Measurements from ENCODE around the gene MUSTN1. TPM values are rescaled to one million over a fixed set of nuclear protein-coding genes. Genes with fewer than 3 reads are reported as not detected.

The MUSTN1 gene
- total and polyA plus RNA-seq, 4 donors: 0.25 to 12.1 (median 3.9) TPM

DNA sequence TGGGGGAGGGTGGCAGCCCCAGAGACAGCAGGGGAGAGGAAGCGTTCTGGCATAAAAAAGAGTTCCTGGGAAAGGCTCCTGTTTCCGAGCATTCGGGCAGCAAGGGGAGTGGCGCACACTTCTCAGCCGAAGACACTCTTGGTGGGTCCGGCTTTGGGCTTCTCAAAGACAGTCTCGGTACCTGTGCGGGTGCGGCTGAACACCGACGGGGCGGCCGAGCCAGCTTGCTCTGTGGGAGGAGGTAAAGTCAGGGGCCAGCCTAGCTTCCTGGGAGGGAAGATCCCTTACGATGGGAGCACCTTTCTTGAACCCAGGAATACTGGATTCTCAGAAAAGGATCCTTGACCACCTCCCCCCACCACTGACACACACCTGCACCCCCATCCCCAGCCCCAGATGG is 1.6 kb downstream of the MUSTN1 start:
- Histone ChIP-seq H3K4me1 (ENCODE audit: control insufficient read depth in 4 of 4, insufficient read depth in 4 of 4, low read length in 3 of 4) (peaks cover 11 to 56% (median 32%) of the 10 kb centered on the region in 4 donors), H3K4me3 (ENCODE audit: low read depth in 1 of 3, low read length in 3 of 3) (no peak overlapping the region), H3K36me3 (ENCODE audit: control insufficient read depth in 4 of 4, insufficient read depth in 3 of 4, low read depth in 1 of 4, low read length in 3 of 4) (peaks cover 0 to 15% (median 0%) of the 10 kb centered on the region in 4 donors), H3K9me3 (ENCODE audit: control insufficient read depth in 4 of 4, low read length in 3 of 4) (no peaks in the 10 kb centered on the region), H3K27ac (ENCODE audit: low read depth in 1 of 2, low read length in 2 of 2) (peak overlapping the region in 1 of 2 donors; percentile 2), H3K27me3 (ENCODE audit: control insufficient read depth in 4 of 4, insufficient read depth in 4 of 4, low read length in 3 of 4) (no peaks in the 10 kb centered on the region), H3K9ac (ENCODE audit: low read depth in 1 of 2, low read length in 2 of 2) (no peak overlapping the region)
- 96% methylated on average over 14 of the region's 14 CpGs for WGBS
- DNase-seq (ENCODE audit: low spot score): no peak
- TF ChIP-seq SP1 (IDR thresholded peaks at IDR 0.05) (no peak), FOXA2 (IDR thresholded peaks at IDR 0.05) (no peak), YY1 (IDR thresholded peaks at IDR 0.05) (no peak), NR2F2 (IDR thresholded peaks at IDR 0.05) (no peak), REST (IDR thresholded peaks at IDR 0.05) (no peak), GABPA (IDR thresholded peaks at IDR 0.05 in 1 of 2, conservative IDR thresholded peaks at IDR 0.05 in 1 of 2) (no peak), TAF1 (conservative IDR thresholded peaks at IDR 0.05) (no peak), JUND (IDR thresholded peaks at IDR 0.05) (no peak), EGR1 (IDR thresholded peaks at IDR 0.05; ENCODE audit: low read depth in 2 of 2) (no peak), RXRA (IDR thresholded peaks at IDR 0.05) (no peak)
- TF ChIP-seq, protein P1, sequence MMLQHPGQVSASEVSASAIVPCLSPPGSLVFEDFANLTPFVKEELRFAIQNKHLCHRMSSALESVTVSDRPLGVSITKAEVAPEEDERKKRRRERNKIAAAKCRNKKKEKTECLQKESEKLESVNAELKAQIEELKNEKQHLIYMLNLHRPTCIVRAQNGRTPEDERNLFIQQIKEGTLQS (IDR thresholded peaks at IDR 0.05): no peak

GRCh38 chr3:52831500-52832301 is 3.1 kb downstream of the MUSTN1 start:
- H3K27ac ChIP-seq (ENCODE audit: low read depth in 1 of 2, low read length in 2 of 2): peak overlapping the region; percentile 96 to 99
- no peak for DNase-seq (ENCODE audit: low spot score)
- H3K9ac ChIP-seq (ENCODE audit: low read depth in 1 of 2, low read length in 2 of 2): peak overlapping the region; percentile 73 to 85
- H3K9me3 ChIP-seq (ENCODE audit: control insufficient read depth in 4 of 4, low read length in 3 of 4): no peaks in the 10 kb centered on the region
- TF ChIP-seq NR2F2 (IDR thresholded peaks at IDR 0.05): peak; percentile 7
- TF ChIP-seq CTCF (IDR thresholded peaks at IDR 0.05; ENCODE audit: low read depth, low read length, missing input control): no peak
- peak in 1 of 2 donors; percentile 15 for TF ChIP-seq RAD21 (IDR thresholded peaks at IDR 0.05)
- TF ChIP-seq, protein P1 (IDR thresholded peaks at IDR 0.05): peak; percentile 88
- no peak for TF ChIP-seq TAF1 (conservative IDR thresholded peaks at IDR 0.05)
- TF ChIP-seq RXRA (IDR thresholded peaks at IDR 0.05): peak in 1 of 2 donors; percentile 42
- TF ChIP-seq JUND (IDR thresholded peaks at IDR 0.05): peak; percentile 97
- no peak for TF ChIP-seq SP1 (IDR thresholded peaks at IDR 0.05)
- TF ChIP-seq GABPA (IDR thresholded peaks at IDR 0.05 in 1 of 2, conservative IDR thresholded peaks at IDR 0.05 in 1 of 2): no peak
- peaks cover 11 to 60% (median 40%) of the 10 kb centered on the region in 4 donors for H3K4me1 ChIP-seq (ENCODE audit: control insufficient read depth in 4 of 4, insufficient read depth in 4 of 4, low read length in 3 of 4)
- peaks cover 2 to 19% (median 4%) of the 10 kb centered on the region in 4 donors for H3K36me3 ChIP-seq (ENCODE audit: control insufficient read depth in 4 of 4, insufficient read depth in 3 of 4, low read depth in 1 of 4, low read length in 3 of 4)
- 29% methylated on average over 21 of the region's 21 CpGs for WGBS
- H3K4me3 ChIP-seq (ENCODE audit: low read depth in 1 of 3, low read length in 3 of 3): peak overlapping the region; percentile 41 to 67 (median 43)
- H3K27me3 ChIP-seq (ENCODE audit: control insufficient read depth in 4 of 4, insufficient read depth in 4 of 4, low read length in 3 of 4): no peaks in the 10 kb centered on the region

Data from liver (tissue), 9 donors.